Kidney epithelial cell (primary cell): ENCODE data around the gene SCTR. TPM values are rescaled to one million over a fixed set of nuclear protein-coding genes. Genes with fewer than 3 reads are reported as not detected.
A peak's percentile ranks its signal among the peaks of the same experiment; 100 is the strongest.

Experiments used
- DNase-seq: peaks from one replicate; pipeline ENCODE4 v3.0.0-alpha.2; 2010; ENCODE audit warnings: low read depth
- H3K27me3 ChIP-seq: 2 replicates; pipeline ENCODE4 v1.6.0; 2011; ENCODE audit warnings: low read length; ENCODE audit not compliant: control insufficient read depth, insufficient read depth
- H3K36me3 ChIP-seq: 2 replicates; pipeline ENCODE4 v1.5.1; 2011; ENCODE audit warnings: low read length; ENCODE audit not compliant: control insufficient read depth, insufficient read depth
- H3K4me3 ChIP-seq: 2 replicates; pipeline ENCODE4 v1.5.1; 2011; ENCODE audit warnings: low read depth, mild to moderate bottlenecking, control low read depth, low read length
- CTCF ChIP-seq: IDR thresholded peaks from 2 replicates; pipeline ENCODE4 v1.5.1; 2011; ENCODE audit warnings: mild to moderate bottlenecking, moderate library complexity, low read length, control low read depth, inconsistent platforms; ENCODE audit not compliant: insufficient read depth, poor library complexity, severe bottlenecking
- total RNA-seq: library from RNA; depleted of rRNA; stranded (reverse); fragments of >200 nt; gene quantifications from 2 replicates; pipeline ENCODE4 v1.2.3, GENCODE V29; 2015

Gene SCTR
- total RNA-seq, 1 donor from 2014 or later = not detected

- TF ChIP-seq CTCF = no peak
- Histone ChIP-seq H3K4me3 (peak overlapping the region; percentile 55), H3K27me3 (peaks cover 3% of the 10 kb centered on the region), H3K36me3 (no peaks in the 10 kb centered on the region)
- peak; percentile 45 for DNase-seq
These were observed 20.7 kb upstream of the SCTR start for GRCh38 chr2:119544939-119545475.

- Histone ChIP-seq H3K4me3 (peak within 1 kb of the TSS; percentile 55), H3K36me3 (no peaks in the 10 kb centered on the region), H3K27me3 (peaks cover 3% of the 10 kb centered on the region)
- TF ChIP-seq CTCF = no peak
- DNase-seq = peak; percentile 16
These were observed 20.0 kb upstream of the SCTR start, which contains the start of gene CFAP221 for GRCh38 chr2:119544075-119544938. Gene CFAP221, plus strand, starts transcription at chr2:119544449. Its CDS starts 1,683 bp downstream, at chr2:119546132.

GRCh38 chr2:119541476-119541875 lies 17.2 kb upstream of the SCTR start:
- DNase-seq = no peak
- H3K36me3 ChIP-seq = no peaks in the 10 kb centered on the region
- H3K27me3 ChIP-seq = peaks cover 3% of the 10 kb centered on the region
- no peak for TF ChIP-seq CTCF
- no peak overlapping the region for H3K4me3 ChIP-seq

- peaks cover 3% of the 10 kb centered on the region for H3K27me3 ChIP-seq
- DNase-seq = no peak
- no peak overlapping the region for H3K4me3 ChIP-seq
- H3K36me3 ChIP-seq = no peaks in the 10 kb centered on the region
- TF ChIP-seq CTCF = no peak
These were observed 13.5 kb upstream of the SCTR start for GRCh38 chr2:119537792-119538191.

GRCh38 chr2:119536707-119537106 lies 12.4 kb upstream of the SCTR start:
- H3K4me3 ChIP-seq = no peak overlapping the region
- no peak for DNase-seq
- TF ChIP-seq CTCF = no peak

GRCh38 chr2:119536211-119536610 lies 11.9 kb upstream of the SCTR start:
- no peaks in the 10 kb centered on the region for H3K36me3 ChIP-seq
- H3K27me3 ChIP-seq = peaks cover 3% of the 10 kb centered on the region
- TF ChIP-seq CTCF = no peak
- H3K4me3 ChIP-seq = no peak overlapping the region
- no peak for DNase-seq

More at GRCh38 chr2:119536707-119537106, 12.4 kb upstream of the SCTR start:
- Histone ChIP-seq H3K36me3 (no peaks in the 10 kb centered on the region), H3K27me3 (peaks cover 3% of the 10 kb centered on the region)
